ENCODE data around the gene CKMT2. TPM values are rescaled to one million over a fixed set of nuclear protein-coding genes. Genes with fewer than 3 reads are reported as not detected.
A peak's percentile ranks its signal among the peaks of the same experiment; 100 is the strongest.

CKMT2 gene
- total and polyA plus RNA-seq, 8 donors, result 1.5 to 6.0 (median 4.8) TPM

DNA sequence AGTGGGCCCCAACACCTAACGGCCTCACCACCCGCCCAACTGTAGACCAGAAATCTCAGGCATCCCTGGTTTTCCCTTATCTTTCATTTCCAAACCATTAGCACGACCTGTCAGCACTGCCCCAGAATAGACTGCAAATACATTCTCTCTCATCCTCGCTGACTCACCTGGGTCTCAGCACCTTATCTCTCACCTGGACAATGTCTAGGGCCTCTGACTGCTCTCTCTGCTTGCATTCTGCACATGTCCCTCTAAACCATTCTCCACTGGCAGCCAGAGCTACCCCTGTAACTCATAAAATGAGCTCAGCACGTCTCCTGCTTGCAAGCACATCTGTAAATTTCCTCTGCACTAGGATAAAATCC is 12.7 kb downstream of the CKMT2 start:
- no peaks in the 10 kb centered on the region for H3K36me3 ChIP-seq
- intact Hi-C loops (cut with DNase I), result no loop called here
- H3K4me1 ChIP-seq, result no peaks in the 10 kb centered on the region
- no peaks in the 10 kb centered on the region for H3K9me3 ChIP-seq
- no peak for DNase-seq
- no peaks in the 10 kb centered on the region for H3K27me3 ChIP-seq
- TF ChIP-seq, protein P1, sequence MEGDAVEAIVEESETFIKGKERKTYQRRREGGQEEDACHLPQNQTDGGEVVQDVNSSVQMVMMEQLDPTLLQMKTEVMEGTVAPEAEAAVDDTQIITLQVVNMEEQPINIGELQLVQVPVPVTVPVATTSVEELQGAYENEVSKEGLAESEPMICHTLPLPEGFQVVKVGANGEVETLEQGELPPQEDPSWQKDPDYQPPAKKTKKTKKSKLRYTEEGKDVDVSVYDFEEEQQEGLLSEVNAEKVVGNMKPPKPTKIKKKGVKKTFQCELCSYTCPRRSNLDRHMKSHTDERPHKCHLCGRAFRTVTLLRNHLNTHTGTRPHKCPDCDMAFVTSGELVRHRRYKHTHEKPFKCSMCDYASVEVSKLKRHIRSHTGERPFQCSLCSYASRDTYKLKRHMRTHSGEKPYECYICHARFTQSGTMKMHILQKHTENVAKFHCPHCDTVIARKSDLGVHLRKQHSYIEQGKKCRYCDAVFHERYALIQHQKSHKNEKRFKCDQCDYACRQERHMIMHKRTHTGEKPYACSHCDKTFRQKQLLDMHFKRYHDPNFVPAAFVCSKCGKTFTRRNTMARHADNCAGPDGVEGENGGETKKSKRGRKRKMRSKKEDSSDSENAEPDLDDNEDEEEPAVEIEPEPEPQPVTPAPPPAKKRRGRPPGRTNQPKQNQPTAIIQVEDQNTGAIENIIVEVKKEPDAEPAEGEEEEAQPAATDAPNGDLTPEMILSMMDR (IDR thresholded peaks at IDR 0.05), result no peak
- no peak overlapping the region for H3K27ac ChIP-seq
- no peak overlapping the region for H3K4me3 ChIP-seq
- ATAC-seq, result no peak

DNA sequence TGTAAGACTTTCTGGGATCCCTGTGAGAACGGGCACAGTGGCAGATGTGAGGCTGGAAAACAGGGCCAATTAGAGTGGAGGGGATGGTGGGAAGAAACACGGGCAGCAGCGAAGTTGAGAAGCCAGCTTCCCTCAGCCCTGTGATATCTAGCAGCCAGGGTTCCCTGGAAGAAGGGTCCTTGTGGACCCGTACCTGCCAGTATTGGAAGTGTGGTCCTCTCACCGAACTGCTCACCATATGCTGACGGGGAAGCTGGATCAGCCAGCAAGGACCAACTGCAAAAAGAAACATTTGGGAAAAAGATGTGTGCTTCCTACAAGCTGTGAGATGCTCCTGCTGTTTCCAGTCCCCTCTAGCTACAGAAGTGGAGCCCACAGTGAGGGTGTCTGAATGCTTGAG is 13.6 kb downstream of the CKMT2 start:
- no peak for ATAC-seq
- intact Hi-C loops (cut with DNase I), result no loop called here
- no peaks in the 10 kb centered on the region for H3K4me1 ChIP-seq
- H3K27me3 ChIP-seq, result no peaks in the 10 kb centered on the region
- no peaks in the 10 kb centered on the region for H3K9me3 ChIP-seq
- DNase-seq, result no peak
- H3K27ac ChIP-seq, result no peak overlapping the region
- no peaks in the 10 kb centered on the region for H3K36me3 ChIP-seq
- H3K4me3 ChIP-seq, result no peak overlapping the region
- TF ChIP-seq, protein P1 (IDR thresholded peaks at IDR 0.05), result no peak

DNA sequence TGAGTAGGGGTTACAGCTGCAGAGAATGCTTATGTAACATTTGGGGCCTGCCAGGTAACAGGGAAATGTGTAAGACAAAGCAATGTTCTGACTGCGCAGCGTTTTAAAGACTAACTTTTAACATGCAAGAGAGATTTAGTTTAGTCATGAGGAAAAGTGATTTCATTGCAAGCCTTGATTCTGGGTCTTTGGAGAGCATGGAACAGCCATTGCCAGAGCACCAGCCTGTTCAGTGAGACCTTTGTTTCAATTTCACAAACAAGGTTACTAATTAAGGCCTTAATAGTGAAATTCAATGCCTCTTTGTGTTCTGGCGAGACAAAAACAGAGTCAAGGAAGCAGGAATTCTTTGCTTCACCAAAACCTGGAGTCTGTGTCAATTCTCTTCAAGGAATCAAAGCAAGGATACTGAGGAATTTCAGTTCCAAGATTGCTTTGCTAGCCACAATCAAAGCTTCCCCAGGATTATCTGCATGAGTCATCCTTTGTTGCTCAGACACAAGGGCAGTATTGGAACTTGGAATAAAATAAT is 14.4 kb downstream of the CKMT2 start:
- TF ChIP-seq, protein P1 (IDR thresholded peaks at IDR 0.05), result no peak
- Histone ChIP-seq H3K36me3 (no peaks in the 10 kb centered on the region), H3K4me1 (no peaks in the 10 kb centered on the region), H3K4me3 (no peak overlapping the region), H3K27me3 (no peaks in the 10 kb centered on the region), H3K27ac (peak overlapping the region in 1 of 2 donors; percentile 8), H3K9me3 (no peaks in the 10 kb centered on the region)
- ATAC-seq (peak; percentile 17), DNase-seq (no peak)
- intact Hi-C loops (cut with DNase I), result no loop called here

DNA sequence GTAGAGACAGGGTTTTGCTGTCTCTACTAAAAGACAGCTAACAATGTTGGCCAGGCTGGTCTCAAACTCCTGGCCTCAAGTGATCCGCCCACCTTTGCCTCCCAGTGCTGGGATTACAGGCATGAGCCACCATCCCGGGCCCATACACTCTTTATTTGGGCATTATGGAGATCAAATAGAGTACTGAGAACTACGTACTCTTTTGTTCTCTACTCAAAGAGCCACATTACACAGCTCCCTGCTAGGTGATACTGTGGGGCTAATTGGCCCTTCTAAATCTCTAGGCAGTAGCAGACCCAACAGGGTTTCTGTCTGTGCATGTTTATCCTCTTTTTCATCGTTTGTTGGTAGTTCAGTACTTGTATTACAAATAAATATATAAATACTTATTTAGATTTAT is 16.1 kb downstream of the CKMT2 start:
- intact Hi-C loops (cut with DNase I), result no loop called here
- ATAC-seq (no peak), DNase-seq (no peak)
- TF ChIP-seq, protein P1 (IDR thresholded peaks at IDR 0.05), result no peak
- no peaks in the 10 kb centered on the region for H3K4me1 ChIP-seq
- no peaks in the 10 kb centered on the region for H3K27me3 ChIP-seq
- H3K27ac ChIP-seq, result no peak overlapping the region
- H3K36me3 ChIP-seq, result no peaks in the 10 kb centered on the region
- no peaks in the 10 kb centered on the region for H3K9me3 ChIP-seq
- no peak overlapping the region for H3K4me3 ChIP-seq

DNA sequence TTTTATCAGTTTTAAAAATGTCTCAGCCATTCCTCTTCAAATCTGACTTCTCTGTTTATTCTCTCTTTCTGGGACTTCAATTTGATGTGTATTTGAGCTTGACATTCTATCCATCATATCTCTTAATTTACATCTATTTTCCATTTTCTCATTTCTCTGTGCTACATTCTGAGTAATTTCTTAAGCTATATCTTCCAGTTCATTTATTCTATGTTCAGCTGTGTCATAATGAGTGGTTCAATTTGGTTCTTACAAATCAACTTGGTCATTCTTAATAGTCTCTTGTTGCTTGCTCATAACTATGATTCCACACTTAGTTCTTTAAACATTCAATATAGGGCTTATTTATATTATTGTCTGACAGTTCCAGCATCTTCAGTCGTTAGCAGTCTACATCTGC is 16.9 kb downstream of the CKMT2 start:
- DNase-seq, result no peak
- intact Hi-C loops (cut with DNase I), result no loop called here
- H3K9me3 ChIP-seq, result no peaks in the 10 kb centered on the region
- ATAC-seq, result no peak
- no peaks in the 10 kb centered on the region for H3K36me3 ChIP-seq
- H3K27ac ChIP-seq, result no peak overlapping the region
- TF ChIP-seq, protein P1 (IDR thresholded peaks at IDR 0.05), result no peak
- H3K4me3 ChIP-seq, result no peak overlapping the region
- H3K27me3 ChIP-seq, result no peaks in the 10 kb centered on the region
- H3K4me1 ChIP-seq, result no peaks in the 10 kb centered on the region
